NCI-H345 treated with DMSO at 0.1 percent for 48 hours (cell line): Measurements from ENCODE around the gene FAM131C.
A peak's percentile ranks its signal among the peaks of the same experiment; 100 is the strongest.
"Not testable (repeated sequence)": the region's sequence is repeated elsewhere in the genome, so short reads cannot be mapped to it uniquely, and the experiment has no call there.

Experiments used
- DNase-seq: peaks from one replicate; lab custom pipeline; 2025; ENCODE audit not compliant: unreplicated experiment; lab: John Stamatoyannopoulos, UW

Gene FAM131C

GRCh38 chr1:16061989-16062686, 11.3 kb downstream of the FAM131C start:
- not testable (repeated sequence) for DNase-seq

- no peak for DNase-seq
Observed at GRCh38 chr1:16061266-16061665, 12.2 kb downstream of the FAM131C start.

- not testable (repeated sequence) for DNase-seq
Observed at GRCh38 chr1:16058394-16059120, 14.9 kb downstream of the FAM131C start.

- DNase-seq = not testable (repeated sequence)
Observed at GRCh38 chr1:16057314-16057915, 16.0 kb downstream of the FAM131C start.

- not testable (repeated sequence) for DNase-seq
Observed at GRCh38 chr1:16056521-16056912, 16.9 kb downstream of the FAM131C start.

GRCh38 chr1:16055613-16056520, 17.6 kb downstream of the FAM131C start:
- DNase-seq = peak; percentile 78

GRCh38 chr1:16054598-16055540, 18.6 kb downstream of the FAM131C start:
- DNase-seq = no peak

- no peak for DNase-seq
Observed at GRCh38 chr1:16053781-16054502, 19.5 kb downstream of the FAM131C start.

- not testable (repeated sequence) for DNase-seq
Observed at GRCh38 chr1:16051949-16052348, 21.5 kb downstream of the FAM131C start.

GRCh38 chr1:16051039-16051438, 22.4 kb downstream of the FAM131C start:
- no peak for DNase-seq

GRCh38 chr1:16050328-16050727, 23.1 kb downstream of the FAM131C start:
- DNase-seq = no peak

GRCh38 chr1:16048573-16049189, 24.8 kb downstream of the FAM131C start:
- DNase-seq = no peak

GRCh38 chr1:16047791-16048475, 25.5 kb downstream of the FAM131C start:
- DNase-seq = no peak

- no peak for DNase-seq
Observed at GRCh38 chr1:16046842-16047241, 26.6 kb downstream of the FAM131C start.

GRCh38 chr1:16043950-16044349, 29.5 kb downstream of the FAM131C start:
- DNase-seq = no peak

- no peak for DNase-seq
Observed at GRCh38 chr1:16043521-16043920, 29.9 kb downstream of the FAM131C start, which contains the start of gene CLCNKB. Gene CLCNKB (plus strand): TSS chr1:16043782. CDS start chr1:16044493, 711 bp downstream.

- DNase-seq = not testable (repeated sequence)
Observed at GRCh38 chr1:16042654-16043053, 30.8 kb downstream of the FAM131C start.

- DNase-seq = no peak
Observed at GRCh38 chr1:16042096-16042495, 31.4 kb downstream of the FAM131C start.
